ENCODE results near the gene KLKB1. TPM values are rescaled to one million over a fixed set of nuclear protein-coding genes. Genes with fewer than 3 reads are reported as not detected.

The KLKB1 gene
- total RNA-seq, 1 donor = 0.18 TPM

DNA sequence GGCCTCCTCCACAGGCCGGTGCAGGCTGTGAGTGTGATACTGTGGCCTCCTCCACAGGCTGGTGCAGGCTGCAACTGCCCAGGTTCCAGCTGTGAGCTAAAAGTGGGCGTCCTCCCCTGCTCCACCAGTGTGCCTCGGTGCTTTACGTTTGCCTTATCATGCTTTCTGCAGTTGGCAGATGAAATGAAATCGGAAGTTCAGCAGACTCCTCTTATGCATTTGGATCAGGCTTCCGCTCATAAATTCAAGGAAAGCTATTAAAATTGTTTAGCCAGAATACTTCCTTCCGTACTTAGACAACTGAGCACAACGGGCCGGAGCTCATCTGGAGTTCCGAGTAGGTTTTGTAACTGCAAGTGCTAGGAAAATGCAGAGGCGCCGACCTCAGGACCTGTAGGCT lies 23.9 kb upstream of the KLKB1 start:
- no peak overlapping the region for H3K4me3 ChIP-seq (ENCODE audit: low read depth, low read length)
- TF ChIP-seq, protein P1, sequence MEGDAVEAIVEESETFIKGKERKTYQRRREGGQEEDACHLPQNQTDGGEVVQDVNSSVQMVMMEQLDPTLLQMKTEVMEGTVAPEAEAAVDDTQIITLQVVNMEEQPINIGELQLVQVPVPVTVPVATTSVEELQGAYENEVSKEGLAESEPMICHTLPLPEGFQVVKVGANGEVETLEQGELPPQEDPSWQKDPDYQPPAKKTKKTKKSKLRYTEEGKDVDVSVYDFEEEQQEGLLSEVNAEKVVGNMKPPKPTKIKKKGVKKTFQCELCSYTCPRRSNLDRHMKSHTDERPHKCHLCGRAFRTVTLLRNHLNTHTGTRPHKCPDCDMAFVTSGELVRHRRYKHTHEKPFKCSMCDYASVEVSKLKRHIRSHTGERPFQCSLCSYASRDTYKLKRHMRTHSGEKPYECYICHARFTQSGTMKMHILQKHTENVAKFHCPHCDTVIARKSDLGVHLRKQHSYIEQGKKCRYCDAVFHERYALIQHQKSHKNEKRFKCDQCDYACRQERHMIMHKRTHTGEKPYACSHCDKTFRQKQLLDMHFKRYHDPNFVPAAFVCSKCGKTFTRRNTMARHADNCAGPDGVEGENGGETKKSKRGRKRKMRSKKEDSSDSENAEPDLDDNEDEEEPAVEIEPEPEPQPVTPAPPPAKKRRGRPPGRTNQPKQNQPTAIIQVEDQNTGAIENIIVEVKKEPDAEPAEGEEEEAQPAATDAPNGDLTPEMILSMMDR (IDR thresholded peaks at IDR 0.05; ENCODE audit: insufficient read depth, low read length) = no peak
- DNase-seq (ENCODE audit: low read depth) = no peak

DNA sequence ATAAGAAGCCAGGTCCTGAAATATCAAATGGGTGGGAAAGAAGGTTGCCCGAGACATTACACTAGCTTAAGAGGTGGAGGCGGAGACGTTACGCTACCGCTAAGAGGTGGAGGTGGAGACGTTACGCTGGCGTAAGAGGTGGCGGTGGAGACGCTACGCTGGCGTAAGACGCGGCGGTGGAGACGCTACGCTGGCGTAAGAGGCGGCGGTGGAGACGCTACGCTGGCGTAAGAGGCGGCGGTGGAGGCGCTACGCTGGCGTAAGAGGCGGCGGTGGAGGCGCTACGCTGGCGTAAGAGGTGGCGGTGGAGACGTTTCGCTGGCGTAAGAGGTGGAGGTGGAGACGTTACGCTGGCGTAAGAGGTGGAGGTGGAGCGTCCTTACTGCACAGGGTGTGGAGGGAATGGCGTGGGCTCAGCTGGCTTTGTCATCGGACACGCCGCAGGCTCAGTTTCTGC lies 23.2 kb upstream of the KLKB1 start:
- DNase-seq (ENCODE audit: low read depth) = peak; percentile 55
- peak overlapping the region; percentile 47 for H3K4me3 ChIP-seq (ENCODE audit: low read depth, low read length)
- TF ChIP-seq, protein P1 (IDR thresholded peaks at IDR 0.05; ENCODE audit: insufficient read depth, low read length) = no peak

DNA sequence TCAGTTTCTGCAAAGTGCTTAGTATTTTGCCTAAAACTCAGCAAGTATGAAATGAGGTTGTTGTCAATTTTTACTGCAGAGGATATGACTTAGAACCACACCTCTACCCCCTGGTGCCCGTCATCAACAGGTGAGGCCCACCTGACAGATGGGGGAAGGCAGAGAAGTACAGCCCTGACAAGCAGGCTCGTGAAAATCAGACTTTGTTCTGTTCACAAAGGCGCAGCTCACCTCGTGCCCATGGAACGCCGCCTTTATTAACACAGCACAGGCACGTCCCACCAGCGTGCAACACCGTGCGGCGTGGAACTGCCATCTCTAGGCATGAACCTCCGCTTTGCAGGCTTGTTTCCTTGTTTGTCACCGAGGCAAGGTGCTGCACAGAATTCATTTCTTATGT lies 22.6 kb upstream of the KLKB1 start:
- TF ChIP-seq, protein P1 (IDR thresholded peaks at IDR 0.05; ENCODE audit: insufficient read depth, low read length) = no peak
- peak overlapping the region; percentile 47 for H3K4me3 ChIP-seq (ENCODE audit: low read depth, low read length)
- no peak for DNase-seq (ENCODE audit: low read depth)

DNA sequence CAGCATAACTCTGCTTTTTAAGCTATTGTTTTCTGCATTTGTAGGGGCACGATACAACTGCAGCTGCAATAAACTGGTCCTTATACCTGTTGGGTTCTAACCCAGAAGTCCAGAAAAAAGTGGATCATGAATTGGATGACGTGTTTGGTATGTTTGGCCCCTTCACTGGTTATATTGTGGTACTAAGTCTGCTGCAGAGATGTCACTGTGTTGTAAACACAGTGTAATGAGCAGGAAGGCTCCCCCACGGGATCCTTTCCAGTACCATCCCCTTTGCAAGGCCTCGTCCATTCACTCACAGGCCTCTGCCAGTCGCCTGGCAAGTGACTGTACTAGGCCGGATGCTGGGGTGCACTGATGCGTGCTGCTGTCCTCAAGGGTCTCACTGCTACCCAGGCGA lies 22.2 kb upstream of the KLKB1 start:
- no peak for DNase-seq (ENCODE audit: low read depth)
- TF ChIP-seq, protein P1 (IDR thresholded peaks at IDR 0.05; ENCODE audit: insufficient read depth, low read length) = no peak
- H3K4me3 ChIP-seq (ENCODE audit: low read depth, low read length) = no peak overlapping the region

DNA sequence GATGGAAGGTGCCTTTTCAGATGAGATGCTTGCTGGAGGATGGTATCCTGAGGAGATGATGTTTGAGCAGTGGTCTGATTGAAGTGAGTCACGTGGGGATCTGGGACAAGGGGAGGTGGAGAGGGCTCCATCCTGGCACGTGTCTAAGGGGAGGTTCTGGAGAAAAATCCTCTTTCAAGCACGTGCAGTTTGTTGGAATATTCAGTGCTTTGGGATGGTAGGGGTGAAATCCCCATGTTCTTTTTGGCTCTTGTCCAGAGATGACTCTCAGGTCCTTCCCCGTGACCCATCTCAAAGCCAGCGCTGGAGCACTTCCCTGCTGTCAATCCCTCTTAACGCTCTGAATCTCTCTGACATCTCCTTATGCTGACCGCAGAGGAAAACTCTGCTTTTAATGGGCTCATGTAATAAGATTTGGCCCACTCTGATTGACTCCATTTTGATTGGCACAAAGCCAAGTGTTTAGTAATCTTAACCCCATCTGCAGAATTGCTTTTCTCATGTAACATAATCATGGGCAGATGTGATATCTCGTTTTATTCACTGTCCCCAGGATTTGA lies 10.8 kb upstream of the KLKB1 start:
- DNase-seq (ENCODE audit: low read depth) = peak; percentile 16
- TF ChIP-seq, protein P1 (IDR thresholded peaks at IDR 0.05; ENCODE audit: insufficient read depth, low read length) = no peak
- H3K4me3 ChIP-seq (ENCODE audit: low read depth, low read length) = no peak overlapping the region

DNA sequence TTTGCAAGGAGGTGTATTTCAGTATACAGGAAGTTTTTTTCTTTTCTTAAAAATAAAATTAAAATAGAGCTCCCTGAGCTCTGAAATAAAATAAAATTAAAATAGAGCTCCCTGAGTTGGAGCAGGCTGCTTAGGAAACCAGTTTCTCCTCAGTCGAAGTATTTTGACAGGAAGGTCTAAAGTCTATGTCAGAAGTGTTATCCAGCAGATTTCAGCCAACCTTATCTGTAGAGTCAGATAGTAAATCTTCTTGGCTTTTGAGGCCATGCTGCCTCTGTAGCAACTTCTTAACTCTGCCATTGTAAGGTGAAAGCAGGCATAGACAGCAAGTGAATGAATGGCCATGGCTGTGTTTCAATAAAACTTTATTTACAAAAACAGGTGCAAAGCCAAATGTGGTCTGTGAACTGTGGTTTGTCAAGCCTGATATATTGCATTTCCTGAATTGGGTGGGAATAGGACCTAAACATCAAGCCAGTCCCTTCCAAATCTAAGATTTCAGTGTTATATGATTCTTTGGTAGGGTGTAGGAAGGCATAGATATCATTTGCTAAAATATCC lies 9.5 kb upstream of the KLKB1 start:
- DNase-seq (ENCODE audit: low read depth) = no peak
- no peak overlapping the region for H3K4me3 ChIP-seq (ENCODE audit: low read depth, low read length)
- TF ChIP-seq, protein P1 (IDR thresholded peaks at IDR 0.05; ENCODE audit: insufficient read depth, low read length) = no peak

DNA sequence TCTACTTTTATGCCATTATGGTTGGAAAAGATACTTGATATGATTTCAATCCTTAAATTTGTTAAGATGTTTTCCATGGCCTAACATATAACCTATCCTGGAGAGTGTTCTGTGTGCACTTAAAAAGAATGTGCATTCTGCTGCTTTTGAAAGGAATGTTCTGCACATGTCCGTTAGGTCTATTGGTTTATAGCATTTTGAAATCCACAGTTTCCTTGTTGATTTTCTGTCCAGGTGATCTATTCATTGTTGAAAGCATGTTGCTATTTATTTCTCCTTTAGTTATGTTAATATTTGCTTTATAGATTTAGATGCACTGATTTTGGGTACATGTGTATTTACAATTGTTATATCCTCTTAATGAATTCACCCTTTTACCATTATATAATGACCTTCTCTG lies 5.7 kb upstream of the KLKB1 start:
- TF ChIP-seq, protein P1 (IDR thresholded peaks at IDR 0.05; ENCODE audit: insufficient read depth, low read length) = no peak
- no peak for DNase-seq (ENCODE audit: low read depth)
- H3K4me3 ChIP-seq (ENCODE audit: low read depth, low read length) = no peak overlapping the region
